A549 treated with GW870086 at 1 μM for 4 hours (cell line): ENCODE measurements around the gene SIX3. TPM values are rescaled to one million over a fixed set of nuclear protein-coding genes. Genes with fewer than 3 reads are reported as not detected.

ENCODE experiments used
- total RNA-seq: library from RNA; stranded (reverse); fragments of 200-300 nt; extraction: Qiagen RNA extraction; gene quantifications from 5 replicates; pipeline ENCODE4 v1.2.3, GENCODE V29; 2022; ENCODE audit warnings: low read depth

SIX3 gene
- 0.39 to 0.73 TPM (median 0.71 TPM) in 5 replicates for total RNA-seq

DNA sequence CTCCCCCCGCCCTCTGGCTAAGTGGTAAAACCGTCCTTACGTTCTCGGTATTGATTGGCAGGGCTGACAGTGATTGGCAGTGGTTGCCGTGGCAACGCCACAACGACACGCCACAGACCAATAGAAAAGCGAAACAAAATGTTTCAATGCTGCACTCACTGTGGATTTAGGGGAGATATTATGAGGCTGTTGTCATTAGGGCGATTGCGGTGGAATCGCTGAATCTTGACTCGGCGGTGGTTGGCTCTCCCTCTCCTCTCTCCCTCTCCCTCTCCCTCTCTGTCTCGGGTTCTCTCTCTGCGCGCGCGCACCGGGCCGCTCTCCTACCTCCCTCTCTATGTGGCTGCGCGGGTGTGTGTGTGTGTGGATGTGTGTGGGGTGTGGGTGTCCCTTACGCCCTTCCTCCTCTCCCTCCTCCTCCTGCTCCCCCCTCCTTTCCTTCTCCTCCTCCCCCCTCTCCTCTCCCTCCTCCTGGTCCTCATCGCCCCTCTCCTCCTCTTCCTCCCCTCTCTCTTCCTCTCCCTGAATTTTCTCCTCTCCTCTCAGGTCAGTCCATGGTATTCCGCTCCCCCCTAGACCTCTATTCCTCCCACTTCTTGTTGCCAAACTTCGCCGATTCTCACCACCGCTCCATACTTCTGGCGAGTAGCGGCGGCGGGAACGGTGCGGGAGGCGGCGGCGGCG lies at the start of gene SIX3:
SIX3 (plus strand) TSS at position 152 of the 684 bp plus-strand sequence; CDS start at position 555, 403 bp downstream.

Other genes with a start within 250 kb of the SIX3 start
- gene SIX2, start 67.8 kb downstream of the SIX3 start, total RNA-seq, result 0.23 to 0.56 TPM (median 0.43 TPM) in 5 replicates